ENCODE data around the gene PDAP1. TPM values are rescaled to one million over a fixed set of nuclear protein-coding genes. Genes with fewer than 3 reads are reported as not detected.
A peak's percentile ranks its signal among the peaks of the same experiment; 100 is the strongest.

The PDAP1 gene
- total RNA-seq, 1 experiment from 2014 or later, result 180 TPM

GRCh38 chr7:99365318-99366141, 42.9 kb downstream of the PDAP1 start:
- intact Hi-C loops (cut with micrococcal nuclease; ENCODE audit: unreplicated experiment), result loop anchor here (1.0 to 2.0 kb wide), 2 partner anchors 22 to 43 kb away; partner anchors contain the start of genes BUD31 and PDAP1
- Histone ChIP-seq H3K36me3 (ENCODE audit: low read depth) (peaks cover 8% of the 10 kb centered on the region), H3K4me3 (no peak overlapping the region), H3K9me2 (ENCODE audit: insufficient read depth) (no peaks in the 10 kb centered on the region), H3K4me2 (no peak overlapping the region), H3K27me3 (ENCODE audit: insufficient read depth, low read depth) (no peaks in the 10 kb centered on the region), H3K4me1 (replicated peaks; ENCODE audit: insufficient read depth) (no peaks in the 10 kb centered on the region), H3F3A (ENCODE audit: insufficient read depth, low read depth) (peaks cover 28% of the 10 kb centered on the region; the same call in 1 of the 2 replicates), H3K27ac (no peak overlapping the region), H3K9me3 (ENCODE audit: insufficient read depth, low read depth) (no peaks in the 10 kb centered on the region), H4K20me1 (ENCODE audit: insufficient read depth) (peaks cover 9% of the 10 kb centered on the region), H3K79me2 (ENCODE audit: low read depth) (no peaks in the 10 kb centered on the region), H2AFZ (no peak overlapping the region)
- ChIA-PET CTCF (interaction anchor here (1.0 kb wide), 1 partner anchor 21 kb away, joined by 3 read pairs; no protein-coding TSS in a partner anchor), POLR2A (ENCODE audit: unreplicated experiment) (interaction anchor here (0.6 kb wide), 1 partner anchor 307 kb away, joined by 3 read pairs; no protein-coding TSS in a partner anchor)
- no TSS peak for BruUV-seq (replicated peaks)
- TF ChIP-seq CTCF (conservative IDR thresholded peaks at IDR 0.05) (peak; percentile 69), EZH2 (IDR thresholded peaks at IDR 0.05; ENCODE audit: low read depth) (no peak)
- DNase-seq, result peak; percentile 56 to 80

GRCh38 chr7:99363286-99363685, 45.1 kb downstream of the PDAP1 start:
- no peaks in the 10 kb centered on the region for H3K79me2 ChIP-seq (ENCODE audit: low read depth)
- H3K36me3 ChIP-seq (ENCODE audit: low read depth), result peaks cover 8% of the 10 kb centered on the region
- H3K4me2 ChIP-seq, result no peak overlapping the region
- H3K27me3 ChIP-seq (ENCODE audit: insufficient read depth, low read depth), result no peaks in the 10 kb centered on the region
- H2AFZ ChIP-seq, result no peak overlapping the region
- ChIA-PET POLR2A (ENCODE audit: unreplicated experiment) (no interaction called here), CTCF (no interaction called here)
- no peak for TF ChIP-seq EZH2 (IDR thresholded peaks at IDR 0.05; ENCODE audit: low read depth)
- no peak for TF ChIP-seq CTCF (conservative IDR thresholded peaks at IDR 0.05)
- no peak overlapping the region for H3K4me3 ChIP-seq
- H3K9me2 ChIP-seq (ENCODE audit: insufficient read depth), result no peaks in the 10 kb centered on the region
- H4K20me1 ChIP-seq (ENCODE audit: insufficient read depth), result peaks cover 9% of the 10 kb centered on the region
- intact Hi-C loops (cut with micrococcal nuclease; ENCODE audit: unreplicated experiment), result no loop called here
- H3K4me1 ChIP-seq (replicated peaks; ENCODE audit: insufficient read depth), result no peaks in the 10 kb centered on the region
- H3K9me3 ChIP-seq (ENCODE audit: insufficient read depth, low read depth), result no peaks in the 10 kb centered on the region
- no peak overlapping the region for H3K27ac ChIP-seq
- DNase-seq, result no peak
- H3F3A ChIP-seq (ENCODE audit: insufficient read depth, low read depth), result peaks cover 20% of the 10 kb centered on the region; the same call in 1 of the 2 replicates
- BruUV-seq (replicated peaks), result no TSS peak

- no peak for TF ChIP-seq EZH2 (IDR thresholded peaks at IDR 0.05; ENCODE audit: low read depth)
- TF ChIP-seq CTCF (conservative IDR thresholded peaks at IDR 0.05), result no peak
- Histone ChIP-seq H2AFZ (no peak overlapping the region), H3K4me3 (no peak overlapping the region), H3K9me2 (ENCODE audit: insufficient read depth) (no peaks in the 10 kb centered on the region), H3K27ac (no peak overlapping the region), H3K9me3 (ENCODE audit: insufficient read depth, low read depth) (no peaks in the 10 kb centered on the region), H3K4me2 (no peak overlapping the region), H3K27me3 (ENCODE audit: insufficient read depth, low read depth) (no peaks in the 10 kb centered on the region), H4K20me1 (ENCODE audit: insufficient read depth) (peaks cover 9% of the 10 kb centered on the region), H3F3A (ENCODE audit: insufficient read depth, low read depth) (peaks cover 18% of the 10 kb centered on the region; the same call in 1 of the 2 replicates), H3K79me2 (ENCODE audit: low read depth) (no peaks in the 10 kb centered on the region), H3K4me1 (replicated peaks; ENCODE audit: insufficient read depth) (no peaks in the 10 kb centered on the region), H3K36me3 (ENCODE audit: low read depth) (peaks cover 9% of the 10 kb centered on the region)
- ChIA-PET POLR2A (ENCODE audit: unreplicated experiment) (interaction anchor here (0.6 kb wide), 1 partner anchor 199 kb away, joined by 4 read pairs; no protein-coding TSS in a partner anchor), CTCF (no interaction called here)
- no peak for DNase-seq
- intact Hi-C loops (cut with micrococcal nuclease; ENCODE audit: unreplicated experiment), result no loop called here
- no TSS peak for BruUV-seq (replicated peaks)
These were observed 45.6 kb downstream of the PDAP1 start for GRCh38 chr7:99362801-99363200.
